CD4-positive, alpha-beta T cell treated with Interleukin-2 at 100 ng/mL for 4 hours (primary cell): ENCODE data around the gene SLC1A7.
"Not testable (repeated sequence)": the region's sequence is repeated elsewhere in the genome, so short reads cannot be mapped to it uniquely, and the experiment has no call there.

Experiments
- DNase-seq: peaks from one replicate; pipeline ENCODE4 v3.0.0-alpha.2; 2020; ENCODE audit warnings: low spot score

Gene SLC1A7

GRCh38 chr1:53142226-53142853, at the start of gene SLC1A7:
Gene SLC1A7 (minus strand): TSS chr1:53142638. CDS start chr1:53142449, 189 bp downstream.
- no peak for DNase-seq

DNA sequence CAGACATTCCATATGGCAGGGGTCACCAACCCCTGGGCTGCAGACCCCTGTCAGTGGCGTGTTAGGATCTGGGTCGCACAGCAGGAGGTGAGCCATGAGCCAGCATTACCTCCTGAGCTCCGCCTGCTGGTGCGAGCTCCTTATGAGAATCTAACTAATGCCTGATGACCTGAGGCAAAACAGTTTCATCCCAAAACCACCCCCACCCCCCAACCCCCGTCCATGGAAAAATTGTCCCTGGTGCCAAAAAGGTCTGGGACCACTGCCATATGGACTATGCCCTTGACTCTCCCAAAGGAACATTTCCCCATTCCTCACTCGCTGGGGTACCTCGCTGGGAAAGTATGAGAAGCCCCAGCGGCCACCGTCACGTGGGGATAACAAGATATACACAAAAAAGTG, 47.8 kb upstream of the SLC1A7 start:
- DNase-seq: no peak

DNA sequence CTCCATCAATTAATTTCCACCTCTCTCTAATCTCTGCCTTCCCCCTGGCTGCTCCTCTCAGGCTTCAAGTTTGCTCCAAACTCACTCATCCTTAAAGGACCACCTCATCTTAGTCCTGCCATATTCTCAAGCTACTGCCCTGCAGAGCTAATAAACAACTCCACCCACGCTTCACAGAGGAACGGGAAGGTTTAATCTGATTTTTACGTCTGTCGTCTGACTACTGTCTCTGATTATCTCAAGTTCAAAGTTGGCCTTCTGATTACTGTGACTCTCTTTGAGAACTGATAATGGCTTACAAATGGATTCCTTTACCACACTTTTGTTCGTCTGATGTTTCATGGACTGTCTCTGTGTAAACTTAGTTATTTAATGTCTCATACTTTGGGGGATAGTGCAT, 46.6 kb upstream of the SLC1A7 start:
- no peak for DNase-seq

DNA sequence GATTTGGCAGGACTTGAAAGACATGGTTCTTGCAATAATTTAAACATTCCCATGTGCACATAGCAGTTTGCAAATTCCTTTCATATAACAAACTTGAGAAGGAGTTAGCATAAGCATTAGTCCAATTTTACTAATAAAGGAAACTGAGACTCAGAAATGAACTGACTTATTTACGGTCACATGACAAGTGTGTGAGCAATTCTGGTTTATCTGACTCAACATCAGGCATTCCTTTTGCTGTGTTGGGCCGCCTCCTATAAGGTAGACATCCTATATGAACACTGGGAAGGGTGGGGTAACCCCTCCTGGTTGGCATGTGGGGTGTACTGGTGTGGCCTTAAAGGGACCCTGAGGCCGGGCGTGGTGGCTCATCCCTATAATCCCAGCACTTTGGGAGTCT, 45.7 kb upstream of the SLC1A7 start:
- DNase-seq: no peak

GRCh38 chr1:53187401-53187800, 45.0 kb upstream of the SLC1A7 start:
- DNase-seq: no peak

DNA sequence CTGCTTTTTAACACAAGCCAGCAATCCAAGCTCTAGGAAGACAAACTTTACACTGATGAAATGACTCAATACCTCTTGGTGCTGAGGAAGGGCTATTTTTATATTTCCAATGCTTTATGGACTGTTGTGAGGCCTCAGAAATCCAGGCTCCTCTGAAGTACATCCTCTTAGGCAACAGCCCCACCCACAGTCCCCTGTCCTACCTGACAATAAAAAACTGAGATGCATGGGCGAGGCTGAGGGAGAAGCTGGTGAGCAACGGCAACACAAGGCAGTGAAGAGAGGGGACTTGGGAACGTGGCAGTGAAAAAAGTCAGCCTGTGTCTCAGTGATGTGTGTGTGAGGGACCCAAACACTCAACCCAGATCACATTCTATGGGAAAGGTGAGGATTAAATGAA, 44.1 kb upstream of the SLC1A7 start:
- DNase-seq: no peak

- not testable (repeated sequence) for DNase-seq
Measured at GRCh38 chr1:53185955-53186297, 43.5 kb upstream of the SLC1A7 start.

DNA sequence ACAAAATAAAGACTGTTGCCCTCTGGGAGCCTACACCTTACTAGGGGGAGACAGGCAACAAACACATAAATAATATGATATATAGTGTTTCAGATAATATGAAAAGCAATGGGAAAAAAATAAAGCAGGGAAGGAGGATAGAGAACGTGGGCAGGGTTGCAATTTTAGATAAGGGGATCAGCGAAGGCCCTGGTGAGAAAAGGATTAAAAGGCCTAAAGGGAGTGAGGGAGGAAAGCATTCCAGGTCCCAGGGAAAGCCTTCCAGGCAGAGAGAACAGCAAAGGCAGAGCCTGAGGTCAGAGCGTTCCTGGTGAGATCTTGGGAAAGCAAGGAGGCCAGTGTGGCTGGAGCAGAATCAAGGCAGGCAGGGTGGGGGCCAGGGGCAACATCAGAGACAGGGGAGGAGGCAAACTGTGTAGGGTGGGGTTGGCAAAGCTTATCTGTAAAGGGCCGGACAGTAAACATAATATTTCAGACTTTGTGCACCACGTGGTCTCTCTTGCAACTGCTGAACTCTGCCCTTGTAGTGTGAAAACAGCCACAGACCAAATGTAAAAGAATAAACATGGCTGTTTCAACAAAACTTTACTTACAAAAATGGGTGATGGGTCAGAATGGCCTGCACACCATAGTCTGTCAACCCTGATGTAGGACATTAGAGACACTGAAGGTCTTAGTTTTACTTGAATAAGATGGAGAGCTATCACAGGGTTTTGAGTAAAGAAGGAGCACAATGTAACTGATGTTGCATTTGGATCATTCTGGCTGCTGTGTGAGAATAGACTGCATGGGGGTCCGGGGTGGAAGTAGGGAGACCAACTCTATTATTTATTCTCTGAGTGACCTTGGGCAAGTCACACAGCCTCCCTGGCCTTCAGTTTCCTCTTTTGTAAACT, 40.9 kb upstream of the SLC1A7 start:
- no peak for DNase-seq

DNA sequence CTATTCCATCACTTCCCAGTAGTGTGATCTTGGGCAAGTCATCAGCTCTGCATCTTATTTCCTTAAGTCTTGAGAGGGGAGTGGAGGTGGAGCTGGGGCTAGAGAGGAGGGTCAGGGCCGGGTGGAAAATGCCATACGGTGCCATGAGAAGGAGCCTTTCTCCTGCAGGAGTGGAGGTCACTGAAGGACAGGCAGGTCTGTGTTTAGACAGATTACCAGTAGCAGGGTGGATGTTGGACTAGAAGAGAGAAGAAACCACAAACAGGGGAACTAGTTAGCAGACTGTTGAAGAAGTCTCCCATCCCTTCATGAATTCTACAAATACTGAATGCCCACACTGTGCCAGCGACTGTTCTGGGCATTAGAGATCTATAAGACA, 40.3 kb upstream of the SLC1A7 start:
- DNase-seq: no peak

DNA sequence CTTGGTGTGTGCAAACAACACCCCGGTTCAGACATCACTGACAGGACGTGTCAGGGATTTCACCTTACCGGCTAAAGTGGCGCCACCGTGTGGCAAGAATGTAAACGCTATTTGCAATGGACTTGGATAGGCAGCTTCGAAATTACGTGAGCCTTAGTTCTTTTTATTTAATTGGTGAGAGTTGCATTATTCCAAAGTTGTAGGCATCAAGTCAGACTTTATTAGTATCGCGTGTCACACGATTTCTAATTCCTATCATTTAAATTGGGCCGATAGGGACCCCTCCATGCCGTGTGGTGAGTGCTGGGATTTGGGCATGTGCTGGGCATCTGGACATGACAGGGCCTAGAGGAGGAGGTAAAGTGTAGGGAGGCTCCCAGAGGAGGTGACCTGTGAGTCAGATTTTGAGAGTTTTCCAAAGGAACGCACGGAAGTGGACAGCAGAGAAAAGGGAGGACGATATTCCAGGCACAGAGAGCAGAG, 39.7 kb upstream of the SLC1A7 start:
- peak; percentile 84 for DNase-seq

GRCh38 chr1:53180951-53181350, 38.5 kb upstream of the SLC1A7 start:
- no peak for DNase-seq

GRCh38 chr1:53180226-53180625, 37.8 kb upstream of the SLC1A7 start:
- no peak for DNase-seq

DNA sequence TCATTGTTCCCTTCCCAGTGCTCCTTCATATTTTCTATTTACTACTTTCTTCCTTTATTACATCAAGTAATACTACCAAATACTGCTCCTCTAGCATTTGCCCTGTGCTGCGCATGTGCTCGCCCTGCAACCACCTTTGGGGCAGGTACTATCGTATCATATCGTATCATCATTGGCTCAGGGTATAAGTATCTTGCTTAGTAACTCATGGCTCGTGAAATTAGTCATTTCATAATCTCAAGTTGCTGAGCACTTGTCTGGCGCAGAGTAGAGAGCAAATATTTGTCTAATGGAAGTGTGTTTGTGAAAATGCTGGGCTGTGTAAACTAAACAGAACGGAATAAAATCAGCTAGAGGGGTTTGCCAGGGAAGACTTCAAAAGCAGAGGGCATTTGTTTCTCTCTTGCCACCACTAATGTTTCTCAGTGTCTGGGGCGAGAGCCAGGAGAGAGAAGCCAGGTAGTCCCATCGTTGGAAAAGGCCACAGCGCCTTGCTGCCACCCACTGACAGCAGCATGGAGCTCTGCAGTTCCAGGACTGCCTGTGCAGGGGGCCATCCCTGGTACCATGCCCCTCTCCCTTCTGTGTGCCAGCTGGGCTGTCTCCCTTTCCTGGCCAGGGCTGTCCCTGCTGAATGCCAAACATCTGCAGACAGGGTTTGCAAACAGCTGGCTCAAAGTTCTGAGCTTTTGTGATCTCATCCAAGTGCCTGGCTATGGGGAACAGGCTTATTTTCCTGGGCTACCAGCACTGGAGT, 34.2 kb upstream of the SLC1A7 start:
- DNase-seq: no peak

DNA sequence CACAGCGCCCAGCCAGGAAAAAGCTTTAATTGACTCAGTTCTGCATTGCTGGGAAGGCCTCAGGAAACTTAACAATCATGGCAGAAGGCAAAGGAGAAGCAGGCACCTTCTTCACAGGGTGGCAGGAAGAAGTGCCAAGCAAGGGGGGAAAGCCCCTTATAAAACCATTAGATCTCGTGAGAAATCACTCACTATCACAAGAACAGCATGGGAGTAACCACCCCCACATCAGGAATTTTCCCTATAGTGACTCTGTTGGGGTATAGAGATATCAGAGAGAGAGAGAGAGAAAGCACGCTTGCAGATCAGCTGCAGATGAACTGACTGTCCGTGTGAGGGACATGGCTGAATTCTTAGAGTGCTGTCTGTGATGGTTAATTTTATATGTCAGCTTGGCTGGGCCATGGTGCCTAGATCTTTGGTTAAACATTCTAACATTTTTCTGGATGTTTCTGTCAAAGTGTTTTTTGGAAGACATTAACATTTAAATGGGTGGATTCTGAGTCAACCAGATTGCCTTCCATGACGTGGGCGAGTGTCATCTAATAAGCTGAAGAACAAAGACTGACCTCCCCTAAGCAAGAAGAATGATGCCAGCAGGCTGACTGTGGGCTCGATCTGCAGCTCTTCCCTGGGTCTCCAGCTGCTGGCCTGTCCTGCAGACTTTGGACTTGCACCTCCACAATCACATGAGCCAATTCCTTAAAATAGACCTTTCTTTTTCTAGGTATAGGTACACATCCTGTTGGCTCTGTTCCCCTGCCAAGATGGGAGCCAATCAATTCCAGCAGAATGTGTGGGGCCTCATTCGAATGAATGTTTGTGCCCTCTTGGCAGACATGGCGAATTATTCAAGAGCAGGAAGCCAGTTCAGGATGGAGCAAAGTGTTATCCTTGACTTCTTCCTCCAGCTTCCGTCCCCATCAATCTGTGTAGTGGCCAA, 32.8 kb upstream of the SLC1A7 start:
- no peak for DNase-seq

GRCh38 chr1:53172426-53173128, 30.1 kb upstream of the SLC1A7 start:
- peak; percentile 3 for DNase-seq

DNA sequence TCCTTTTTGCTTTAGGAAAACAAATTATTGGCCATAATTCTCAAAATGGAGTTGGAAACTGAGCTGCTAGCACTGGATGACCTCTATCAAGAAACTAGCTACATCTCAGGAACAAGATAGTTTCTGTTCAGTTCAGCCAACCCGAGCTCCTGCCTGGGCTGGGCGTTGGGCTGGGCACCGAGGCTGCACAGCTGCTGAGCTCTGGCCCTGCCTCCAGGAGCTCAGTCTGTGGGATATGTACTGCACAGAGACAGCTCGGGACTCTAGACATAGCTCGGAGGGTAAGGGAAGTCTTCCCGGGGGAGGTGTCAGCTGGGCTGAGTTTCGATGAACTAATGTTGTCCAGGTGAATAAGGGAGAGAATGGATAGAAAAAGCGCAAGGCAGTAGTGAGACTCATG, 24.5 kb upstream of the SLC1A7 start:
- no peak for DNase-seq

- DNase-seq: no peak
Measured at GRCh38 chr1:53166366-53166765, 23.9 kb upstream of the SLC1A7 start.

DNA sequence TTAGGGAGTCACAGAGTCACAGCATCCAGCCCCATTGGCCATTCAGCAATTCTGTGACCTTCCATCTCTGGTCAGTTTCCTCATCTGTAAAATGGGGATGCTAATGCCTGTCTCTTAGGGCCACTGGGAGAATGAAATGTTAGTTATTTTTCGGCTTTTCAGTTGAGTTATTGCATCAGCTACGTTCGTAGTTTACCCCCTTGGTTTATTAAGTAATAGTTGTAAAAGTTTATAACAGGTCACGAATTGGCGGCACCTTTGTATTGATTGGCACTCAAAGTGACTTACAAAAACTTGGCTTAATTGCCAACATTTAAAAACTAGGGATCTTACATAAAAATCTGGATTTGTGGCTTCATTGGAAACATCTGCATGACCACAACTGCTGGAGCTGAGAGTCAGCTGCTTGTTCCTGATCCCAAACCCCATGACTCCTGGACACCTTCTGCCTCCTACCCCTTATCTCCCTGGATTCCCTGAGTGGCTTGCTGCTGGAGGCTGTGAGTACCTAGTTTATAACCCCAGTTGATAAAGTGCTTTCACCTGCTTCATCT, 23.0 kb upstream of the SLC1A7 start:
- no peak for DNase-seq

DNA sequence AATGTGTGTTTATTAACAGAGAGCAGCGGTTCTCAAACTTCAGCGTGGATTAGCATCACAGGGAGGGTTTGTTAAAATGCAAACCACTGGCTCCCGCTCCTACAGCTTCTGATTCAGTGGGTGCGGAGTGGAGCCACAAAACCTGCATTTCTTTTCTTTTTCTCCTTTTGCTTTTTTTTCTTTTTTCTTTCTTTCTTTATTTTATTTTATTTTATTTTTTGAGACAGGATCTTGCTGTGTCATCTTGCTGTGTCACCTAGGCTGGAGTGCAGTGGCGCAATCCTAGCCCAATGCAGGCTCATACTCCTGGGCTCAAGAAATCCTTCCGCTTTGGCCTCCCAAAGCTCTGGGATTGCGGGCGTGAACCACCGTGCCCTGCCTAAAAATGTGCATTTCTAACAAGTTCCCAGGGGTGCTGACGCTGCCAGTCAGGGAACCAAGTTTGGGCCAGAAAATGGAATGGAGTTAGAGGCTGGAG, 20.9 kb upstream of the SLC1A7 start:
- no peak for DNase-seq

- DNase-seq: no peak
Measured at GRCh38 chr1:53162621-53163020, 20.2 kb upstream of the SLC1A7 start.
